HepG2 (cell line): ENCODE measurements around the gene GYG1. TPM values are rescaled to one million over a fixed set of nuclear protein-coding genes. Genes with fewer than 3 reads are reported as not detected.

Source experiments
- CENPX ChIP-seq: sonication (generic); formaldehyde crosslinking; IDR thresholded peaks from 2 replicates; pipeline ENCODE4 v1.9.0; 2021; ENCODE audit warnings: mild to moderate bottlenecking, missing genetic modification reagents, moderate library complexity
- CREB1 ChIP-seq, 2 experiments: fragments of 450-650 bp in 1 of 2; IDR thresholded peaks; 2 replicates each; pipeline ENCODE4 v1.6.1; 2016 to 2017; ENCODE audit warnings: control low read depth in 1 of 2, mild to moderate bottlenecking in 1 of 2, missing compliant biosample characterization in 1 of 2, missing genetic modification characterization in 1 of 2
- DPF2 ChIP-seq: sonication (generic); formaldehyde crosslinking; IDR thresholded peaks from 2 replicates; pipeline ENCODE4 v1.4.0; 2020; ENCODE audit warnings: mild to moderate bottlenecking, low read depth, missing genetic modification reagents, borderline replicate concordance
- FOSL1 ChIP-seq: sonication (generic); formaldehyde crosslinking; IDR thresholded peaks from 2 replicates; pipeline ENCODE4 v1.9.0; 2021; ENCODE audit warnings: missing genetic modification reagents, borderline replicate concordance
- HNRNPH1 ChIP-seq: fragments of 200-400 bp; formaldehyde crosslinking; optimal IDR thresholded peaks from 2 replicates; pipeline ENCODE3; 2017; ENCODE audit warnings: mild to moderate bottlenecking, low read depth, low read length
- KLF6 ChIP-seq: IDR thresholded peaks from 2 replicates; pipeline ENCODE4 v1.8.0; 2016; ENCODE audit warnings: missing biosample characterization, missing genetic modification reagents
- NFATC3 ChIP-seq: sonication (generic); formaldehyde crosslinking; IDR thresholded peaks from 2 replicates; pipeline ENCODE4 v1.5.1; 2020; ENCODE audit warnings: mild to moderate bottlenecking, missing genetic modification reagents
- NR2F2 ChIP-seq: IDR thresholded peaks from 2 replicates; pipeline ENCODE4 v1.6.1; 2012; ENCODE audit warnings: low read depth, inconsistent platforms, borderline replicate concordance
- RBM22 ChIP-seq: fragments of 200-400 bp; formaldehyde crosslinking; optimal IDR thresholded peaks from 2 replicates; pipeline ENCODE3; 2017; ENCODE audit warnings: mild to moderate bottlenecking, low read length, moderate library complexity
- REXO4 ChIP-seq: sonication (generic); formaldehyde crosslinking; IDR thresholded peaks from 2 replicates; pipeline ENCODE4 v1.8.0; 2022; ENCODE audit warnings: missing genetic modification reagents, mild to moderate bottlenecking, borderline replicate concordance
- RXRB ChIP-seq: IDR thresholded peaks from 2 replicates; pipeline ENCODE4 v1.6.1; 2016; ENCODE audit warnings: borderline replicate concordance, missing genetic modification reagents, missing compliant biosample characterization
- ZFX ChIP-seq: sonication (generic); formaldehyde crosslinking; IDR thresholded peaks from 2 replicates; pipeline ENCODE4 v1.4.0; 2020; ENCODE audit warnings: mild to moderate bottlenecking, low read depth, missing genetic modification reagents, moderate library complexity
- ZFY ChIP-seq: sonication (generic); formaldehyde crosslinking; IDR thresholded peaks from 2 replicates; pipeline ENCODE4 v1.4.0; 2020; ENCODE audit warnings: missing genetic modification reagents
- ZNF10 ChIP-seq: sonication (generic); formaldehyde crosslinking; IDR thresholded peaks from 2 replicates; pipeline ENCODE4 v1.4.0; 2020; ENCODE audit warnings: mild to moderate bottlenecking, low read depth, missing genetic modification reagents, borderline replicate concordance
- ZNF20 ChIP-seq: sonication (generic); formaldehyde crosslinking; IDR thresholded peaks from 2 replicates; pipeline ENCODE4 v1.4.0; 2020; ENCODE audit warnings: mild to moderate bottlenecking, moderate library complexity, missing genetic modification reagents
- ZNF543 ChIP-seq: sonication (generic); formaldehyde crosslinking; IDR thresholded peaks from 2 replicates; pipeline ENCODE4 v1.4.0; 2020; ENCODE audit warnings: mild to moderate bottlenecking, missing genetic modification reagents
- ZNF547 ChIP-seq: sonication (generic); formaldehyde crosslinking; IDR thresholded peaks from 2 replicates; pipeline ENCODE4 v1.5.1; 2020; ENCODE audit warnings: mild to moderate bottlenecking, missing genetic modification reagents
- ZNF639 ChIP-seq: conservative IDR thresholded peaks from 2 replicates; pipeline ENCODE4 v1.6.1; 2018; ENCODE audit warnings: missing genetic modification reagents
- ZNF670 ChIP-seq: sonication (generic); formaldehyde crosslinking; IDR thresholded peaks from 2 replicates; pipeline ENCODE4 v1.8.0; 2022; ENCODE audit warnings: mild to moderate bottlenecking, missing genetic modification reagents, borderline replicate concordance
- polyA plus RNA-seq, 8 experiments: library from polyadenylated mRNA; depleted of rRNA in 3 of 8; stranded (reverse) in 7 of 8; unstranded in 1 of 8; fragments of >200 nt; fragmentation: Illumina TruSeq in 4 of 8; extraction: Trizol in 4 of 8; gene quantifications; 2 replicates each; pipeline versions ENCODE4 v1.2.1 to v1.2.3, GENCODE V29; 2011 to 2016; ENCODE audit warnings: low read depth in 4 of 8, missing spikeins in 1 of 8, mixed read lengths in 1 of 8; ENCODE audit not compliant: insufficient read depth in 1 of 8
- total RNA-seq, 5 experiments: library from RNA; depleted of rRNA; stranded (reverse); fragments of >200 nt; fragmentation: Illumina TruSeq; extraction: Trizol; gene quantifications; 2 replicates each; pipeline ENCODE4 v1.2.3, GENCODE V29; 2016; ENCODE audit warnings: low read depth in 1 of 5
- TF ChIP-seq, protein P1 (sequence below): sonication (generic); formaldehyde crosslinking; IDR thresholded peaks from 2 replicates; pipeline ENCODE4 v1.4.0; 2020; ENCODE audit warnings: missing genetic modification reagents
- TF ChIP-seq, protein P2 (sequence below): sonication (generic); formaldehyde crosslinking; IDR thresholded peaks from 2 replicates; pipeline ENCODE4 v1.4.0; 2020; ENCODE audit warnings: missing genetic modification reagents

The GYG1 gene
- total and polyA plus RNA-seq, 2 of the 13 experiments (the other 11 are each of a cell fraction or from before 2014, with no cell fraction given): 15.7 to 28.1 TPM

DNA sequence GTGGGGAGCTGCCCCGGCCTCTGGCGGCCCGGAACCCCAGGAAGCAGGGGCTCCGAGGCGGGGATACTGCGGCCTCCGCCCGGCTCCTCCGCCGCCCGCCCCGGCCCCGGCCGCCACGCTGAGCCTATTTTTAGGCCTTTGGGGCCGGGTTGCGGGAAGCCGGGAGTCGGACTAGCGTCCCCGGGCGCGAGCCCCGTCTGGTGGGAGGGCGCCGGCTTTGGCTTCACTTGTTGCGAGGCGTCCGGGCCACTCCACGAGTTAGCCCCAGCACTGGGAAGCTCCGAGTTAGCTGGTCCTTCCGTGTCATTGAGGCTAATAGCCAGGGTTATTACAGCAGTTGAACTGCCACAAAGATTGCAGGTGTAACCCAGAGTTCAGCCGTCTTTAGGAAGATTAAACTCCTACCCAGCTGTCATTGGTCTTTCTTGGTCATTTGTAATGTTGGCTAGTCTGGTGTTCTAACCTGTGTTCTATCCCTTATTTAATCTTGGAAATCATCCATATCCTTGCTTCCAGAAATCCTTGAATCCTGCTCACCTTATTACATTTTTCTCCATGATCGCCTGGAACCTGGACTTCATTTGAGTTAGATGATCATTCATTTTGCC lies 791 bp downstream of the GYG1 start (continued):
- TF ChIP-seq, protein P1, sequence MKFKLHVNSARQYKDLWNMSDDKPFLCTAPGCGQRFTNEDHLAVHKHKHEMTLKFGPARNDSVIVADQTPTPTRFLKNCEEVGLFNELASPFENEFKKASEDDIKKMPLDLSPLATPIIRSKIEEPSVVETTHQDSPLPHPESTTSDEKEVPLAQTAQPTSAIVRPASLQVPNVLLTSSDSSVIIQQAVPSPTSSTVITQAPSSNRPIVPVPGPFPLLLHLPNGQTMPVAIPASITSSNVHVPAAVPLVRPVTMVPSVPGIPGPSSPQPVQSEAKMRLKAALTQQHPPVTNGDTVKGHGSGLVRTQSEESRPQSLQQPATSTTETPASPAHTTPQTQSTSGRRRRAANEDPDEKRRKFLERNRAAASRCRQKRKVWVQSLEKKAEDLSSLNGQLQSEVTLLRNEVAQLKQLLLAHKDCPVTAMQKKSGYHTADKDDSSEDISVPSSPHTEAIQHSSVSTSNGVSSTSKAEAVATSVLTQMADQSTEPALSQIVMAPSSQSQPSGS (CRISPR knock-in tag): no peak
- TF ChIP-seq ZNF639 (CRISPR knock-in tag) (no peak), ZNF547 (CRISPR knock-in tag) (no peak), NFATC3 (CRISPR knock-in tag) (no peak), CENPX (no peak), KLF6 (CRISPR knock-in tag) (no peak), CREB1 (IDR thresholded peaks at IDR 0.05) (no peak), CREB1 (CRISPR knock-in tag; IDR thresholded peaks at IDR 0.05) (no peak), ZFY (CRISPR knock-in tag) (peak; percentile 26; the same call in 1 of the 2 replicates), DPF2 (CRISPR knock-in tag) (no peak), RBM22 (no peak), ZNF10 (CRISPR knock-in tag) (no peak), REXO4 (CRISPR knock-in tag) (no peak), NR2F2 (no peak), ZNF543 (CRISPR knock-in tag) (no peak), ZNF20 (CRISPR knock-in tag) (no peak), HNRNPH1 (no peak), RXRB (CRISPR knock-in tag) (no peak), ZFX (CRISPR knock-in tag) (peak; percentile 46), ZNF670 (CRISPR knock-in tag) (no peak), FOSL1 (CRISPR knock-in tag) (no peak)
- TF ChIP-seq, protein P2, sequence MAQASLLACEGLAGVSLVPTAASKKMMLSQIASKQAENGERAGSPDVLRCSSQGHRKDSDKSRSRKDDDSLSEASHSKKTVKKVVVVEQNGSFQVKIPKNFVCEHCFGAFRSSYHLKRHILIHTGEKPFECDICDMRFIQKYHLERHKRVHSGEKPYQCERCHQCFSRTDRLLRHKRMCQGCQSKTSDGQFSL (CRISPR knock-in tag): no peak
